GM13976 (cell line): ENCODE data around the gene CNFN.

Source experiments
- DNase-seq: peaks from one replicate; pipeline ENCODE4 v3.0.0; 2012; ENCODE audit warnings: low spot score
- CTCF ChIP-seq: IDR thresholded peaks from 2 replicates; pipeline ENCODE4 v1.5.1; 2012; ENCODE audit warnings: borderline replicate concordance, mild to moderate bottlenecking; ENCODE audit not compliant: insufficient read depth; ENCODE audit errors: extremely low read depth, missing control alignments, control extremely low read depth
- in situ Hi-C: fragments of 300-500 bp; cut with MboI; formaldehyde crosslinking; loops from one replicate; pipeline ENCODE4 v1.12.0; 2022; ENCODE audit warnings: low sequenced_read_pairs, mixed read lengths, inconsistent platforms; ENCODE audit not compliant: unreplicated experiment

Gene CNFN

GRCh38 chr19:42362342-42362741 is 27.8 kb downstream of the CNFN start:
- TF ChIP-seq CTCF = no peak
- in situ Hi-C loops = no loop called here
- DNase-seq = no peak

GRCh38 chr19:42361545-42361910 is 28.6 kb downstream of the CNFN start:
- no peak for TF ChIP-seq CTCF
- no peak for DNase-seq
- in situ Hi-C loops = no loop called here

- no peak for TF ChIP-seq CTCF
- DNase-seq = no peak
- in situ Hi-C loops = no loop called here
Observed at GRCh38 chr19:42360787-42361544, 29.1 kb downstream of the CNFN start.

- in situ Hi-C loops = no loop called here
- no peak for TF ChIP-seq CTCF
- no peak for DNase-seq
Observed at GRCh38 chr19:42357290-42357689, 32.8 kb downstream of the CNFN start.

GRCh38 chr19:42356686-42357085 is 33.4 kb downstream of the CNFN start:
- in situ Hi-C loops = no loop called here

GRCh38 chr19:42355896-42356295 is 34.2 kb downstream of the CNFN start:
- DNase-seq = no peak
- no peak for TF ChIP-seq CTCF
- in situ Hi-C loops = no loop called here

More at GRCh38 chr19:42356686-42357085, 33.4 kb downstream of the CNFN start:
- no peak for TF ChIP-seq CTCF
- DNase-seq = no peak

GRCh38 chr19:42353341-42354015 is 36.6 kb downstream of the CNFN start:
- no peak for TF ChIP-seq CTCF
- in situ Hi-C loops = no loop called here

More at GRCh38 chr19:42353341-42354015, 36.6 kb downstream of the CNFN start:
- no peak for DNase-seq
